Muscle of leg (tissue), 11 donors: ENCODE measurements around the gene KCNJ18. TPM values are rescaled to one million over a fixed set of nuclear protein-coding genes. Genes with fewer than 3 reads are reported as not detected.
"Not testable (repeated sequence)": the region's sequence is repeated elsewhere in the genome, so short reads cannot be mapped to it uniquely, and the experiment has no call there.

Experiments
- DNase-seq: peaks from one replicate; pipeline ENCODE4 v3.0.0; 2013
- H3K27ac ChIP-seq: one replicate; pipeline ENCODE4 v1.5.1; 2013; ENCODE audit warnings: mild to moderate bottlenecking, low read length, control low read depth
- H3K27me3 ChIP-seq: one replicate; pipeline ENCODE4 v1.6.1; 2013; ENCODE audit warnings: low read length; ENCODE audit not compliant: control insufficient read depth, insufficient read depth
- H3K36me3 ChIP-seq: one replicate; pipeline ENCODE4 v1.6.1; 2013; ENCODE audit warnings: low read length; ENCODE audit not compliant: control insufficient read depth, insufficient read depth
- H3K4me1 ChIP-seq: one replicate; pipeline ENCODE4 v1.6.1; 2013; ENCODE audit warnings: low read length; ENCODE audit not compliant: control insufficient read depth, insufficient read depth
- H3K4me3 ChIP-seq: one replicate; pipeline ENCODE4 v1.5.1; 2013; ENCODE audit warnings: low read length, control low read depth
- H3K9me3 ChIP-seq: replicated peaks from 2 replicates; pipeline ENCODE4 v1.6.1; 2013; ENCODE audit warnings: low read depth, low read length; ENCODE audit not compliant: control insufficient read depth
- WGBS: methylation state at CpG from one replicate; pipeline ENCODE4 v1.1.5; 2013; ENCODE audit warnings: missing lambda C conversion rate; ENCODE audit not compliant: insufficient coverage; 5-methylcytosine and 5-hydroxymethylcytosine counted together
- polyA plus RNA-seq, 8 donors: library from polyadenylated mRNA; unstranded; fragments of 120-200 nt; gene quantifications; one replicate each; pipeline versions ENCODE4 v1.2.1 to v1.2.3, GENCODE V29; 2013; ENCODE audit warnings: inconsistent platforms in 1 of 8, low replicate concordance in 1 of 8; ENCODE audit not compliant: insufficient read length in 8 of 8, insufficient read depth in 1 of 8
- total RNA-seq: library from RNA; stranded (reverse); fragments of 120-200 nt; gene quantifications from one replicate; pipeline ENCODE4 v1.2.4, GENCODE V29; 2013

The KCNJ18 gene
- total and polyA plus RNA-seq, 9 donors, result 0.08 TPM; not detected in 8

DNA sequence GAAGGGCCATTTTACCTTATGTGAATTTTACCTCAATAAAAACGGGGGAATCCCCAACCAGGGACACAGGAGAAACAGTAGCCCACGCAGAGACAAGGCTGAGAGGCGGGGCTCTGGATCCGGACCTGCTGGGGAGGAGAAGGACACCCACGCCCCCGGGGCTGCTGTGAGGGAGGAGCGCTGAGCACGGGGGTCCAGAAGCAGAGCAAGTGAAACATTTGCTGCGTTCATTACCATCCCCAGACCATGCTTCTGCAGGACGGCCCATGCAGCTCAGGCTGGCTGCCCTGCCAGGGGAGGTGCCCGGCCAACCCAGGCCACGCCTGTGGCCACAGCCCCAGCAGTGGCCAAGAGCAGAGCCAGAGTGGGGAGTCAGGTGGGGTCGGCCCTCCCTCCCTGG is 50.0 kb downstream of the KCNJ18 start:
- Histone ChIP-seq H3K36me3 (no peaks in the 10 kb centered on the region), H3K4me3 (no peak overlapping the region), H3K4me1 (no peaks in the 10 kb centered on the region), H3K27ac (no peak overlapping the region), H3K9me3 (peaks cover 6% of the 10 kb centered on the region), H3K27me3 (no peaks in the 10 kb centered on the region)
- 57% methylated on average over 4 of the region's 13 CpGs for WGBS
- DNase-seq, result no peak

GRCh38 chr17:21744151-21744550 is 51.8 kb downstream of the KCNJ18 start:
- H3K9me3 ChIP-seq, H3K4me3 ChIP-seq, DNase-seq, H3K36me3 ChIP-seq, H3K27ac ChIP-seq, H3K27me3 ChIP-seq, H3K4me1 ChIP-seq: not testable (repeated sequence)
- WGBS, result no CpG with 5 or more reads among the region's 3 CpGs

GRCh38 chr17:21744621-21745020 is 52.3 kb downstream of the KCNJ18 start:
- DNase-seq, H3K4me1 ChIP-seq, H3K4me3 ChIP-seq, H3K9me3 ChIP-seq, H3K36me3 ChIP-seq, H3K27me3 ChIP-seq, H3K27ac ChIP-seq: not testable (repeated sequence)
- no CpG with 5 or more reads among the region's 9 CpGs for WGBS

- not testable (repeated sequence) for H3K27ac ChIP-seq, H3K36me3 ChIP-seq, DNase-seq, H3K27me3 ChIP-seq, H3K4me3 ChIP-seq, H3K4me1 ChIP-seq
- peaks cover 11% of the 10 kb centered on the region for H3K9me3 ChIP-seq
- 100% methylated on average over 1 of the region's 7 CpGs for whole genome bisulfite sequencing
Observed at GRCh38 chr17:21745385-21746054, 53.2 kb downstream of the KCNJ18 start.

- not testable (repeated sequence) for H3K4me3 ChIP-seq, H3K36me3 ChIP-seq, H3K27me3 ChIP-seq, H3K4me1 ChIP-seq, H3K27ac ChIP-seq, DNase-seq
- peaks cover 11% of the 10 kb centered on the region for H3K9me3 ChIP-seq
- 60% methylated on average over 1 of the region's 3 CpGs for WGBS
Observed at GRCh38 chr17:21746415-21746814, 54.1 kb downstream of the KCNJ18 start.

DNA sequence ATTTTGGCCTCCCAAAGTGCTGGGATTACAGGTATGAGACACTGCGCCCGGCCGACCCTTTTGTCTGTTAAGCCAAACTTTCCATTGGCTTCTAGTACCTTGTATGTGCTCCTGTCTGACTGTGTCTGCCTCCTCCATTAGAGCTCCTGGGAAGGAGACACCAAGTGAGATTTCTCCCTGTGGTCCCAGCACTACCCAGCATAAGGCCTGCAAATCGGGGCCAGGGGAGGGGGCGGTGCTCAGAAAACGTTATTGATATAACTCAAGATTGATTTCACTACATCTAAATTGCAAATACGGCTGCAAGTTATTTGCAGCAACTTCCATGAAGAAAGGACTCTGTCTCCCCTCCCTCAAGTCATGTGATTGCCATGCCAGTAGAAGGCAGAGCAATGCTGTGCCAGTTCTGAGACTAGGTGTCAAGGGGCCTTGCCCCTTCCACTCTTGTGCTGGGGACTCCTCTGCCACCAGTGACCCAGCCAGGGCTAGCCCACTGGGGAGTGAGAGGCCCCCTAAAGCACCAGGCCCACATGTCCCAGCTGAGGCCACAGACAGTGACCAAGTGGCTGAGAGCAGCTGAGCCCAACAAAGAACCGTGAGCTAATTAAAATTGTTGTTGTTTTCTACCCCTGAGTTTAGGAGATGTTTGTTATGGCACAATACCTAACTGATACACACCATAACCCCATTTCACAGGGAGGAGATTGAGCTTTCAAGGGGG is 55.0 kb downstream of the KCNJ18 start:
- H3K4me1 ChIP-seq, H3K27me3 ChIP-seq, H3K9me3 ChIP-seq, H3K4me3 ChIP-seq, H3K36me3 ChIP-seq, H3K27ac ChIP-seq, DNase-seq: not testable (repeated sequence)
- WGBS, result 95% methylated on average over 4 of the region's 8 CpGs

- not testable (repeated sequence) for H3K36me3 ChIP-seq, H3K4me1 ChIP-seq, H3K9me3 ChIP-seq, H3K4me3 ChIP-seq, H3K27me3 ChIP-seq, H3K27ac ChIP-seq, DNase-seq
- 92% methylated on average over 3 of the region's 5 CpGs for WGBS
Observed at GRCh38 chr17:21748686-21749085, 56.4 kb downstream of the KCNJ18 start.

- WGBS, result 86% methylated on average over 6 of the region's 15 CpGs
- not testable (repeated sequence) for DNase-seq, H3K27ac ChIP-seq, H3K36me3 ChIP-seq, H3K27me3 ChIP-seq, H3K4me1 ChIP-seq, H3K9me3 ChIP-seq, H3K4me3 ChIP-seq
Observed at GRCh38 chr17:21749696-21750531, 57.6 kb downstream of the KCNJ18 start.

DNA sequence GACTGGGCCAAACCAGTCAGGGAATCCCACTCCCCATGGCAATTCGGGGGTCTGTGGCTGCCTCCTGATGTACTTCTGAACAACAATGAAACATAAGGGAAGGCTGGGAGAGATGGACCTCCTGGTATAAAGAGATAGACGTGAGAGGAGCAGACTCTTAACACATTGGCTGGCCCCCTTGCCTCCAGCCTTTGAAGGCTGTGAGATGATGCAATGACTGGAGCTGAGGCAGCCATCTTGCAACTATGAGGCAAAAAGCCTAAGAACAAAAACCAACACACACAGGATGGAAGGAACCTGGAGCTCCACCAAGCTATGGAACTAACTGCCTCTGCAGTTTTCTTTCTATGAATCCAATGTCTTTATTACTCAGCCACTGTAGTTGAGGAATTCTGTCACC is 58.8 kb downstream of the KCNJ18 start:
- H3K27me3 ChIP-seq, H3K4me3 ChIP-seq, DNase-seq, H3K27ac ChIP-seq, H3K4me1 ChIP-seq, H3K36me3 ChIP-seq: not testable (repeated sequence)
- peaks cover 11% of the 10 kb centered on the region for H3K9me3 ChIP-seq
- 43% methylated on average over 1 of the region's 2 CpGs for WGBS
